Activated naive CD4-positive, alpha-beta T cell treated with Interleukin-2 at 50 U/mL for 16 hours (primary cell): ENCODE measurements around the gene ARSJ.
A peak's percentile ranks its signal among the peaks of the same experiment; 100 is the strongest.
"Not testable (repeated sequence)": the region's sequence is repeated elsewhere in the genome, so short reads cannot be mapped to it uniquely, and the experiment has no call there.

ENCODE experiments used
- DNase-seq: peaks from one replicate; pipeline ENCODE4 v3.0.0-alpha.2; 2020

Gene ARSJ

DNA sequence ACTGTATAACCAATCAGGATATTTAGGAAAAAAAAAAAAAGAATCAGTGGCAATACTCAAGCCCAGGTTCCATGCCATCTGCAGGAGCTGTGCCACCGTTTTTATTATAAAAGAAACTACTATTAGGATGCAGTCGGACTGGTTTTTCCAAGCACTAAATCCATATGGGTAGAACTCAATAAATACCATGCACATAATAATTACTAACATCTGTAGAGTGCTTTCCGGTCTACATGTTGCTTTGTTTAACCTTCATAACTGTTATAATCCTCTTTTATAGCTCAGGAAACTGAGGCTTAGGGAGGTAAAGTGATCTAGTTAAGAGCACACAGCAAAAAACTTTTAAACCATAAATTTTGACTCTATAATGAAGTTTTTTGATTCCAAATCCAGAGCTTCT, 24.0 kb downstream of the ARSJ start:
- DNase-seq: no peak

DNA sequence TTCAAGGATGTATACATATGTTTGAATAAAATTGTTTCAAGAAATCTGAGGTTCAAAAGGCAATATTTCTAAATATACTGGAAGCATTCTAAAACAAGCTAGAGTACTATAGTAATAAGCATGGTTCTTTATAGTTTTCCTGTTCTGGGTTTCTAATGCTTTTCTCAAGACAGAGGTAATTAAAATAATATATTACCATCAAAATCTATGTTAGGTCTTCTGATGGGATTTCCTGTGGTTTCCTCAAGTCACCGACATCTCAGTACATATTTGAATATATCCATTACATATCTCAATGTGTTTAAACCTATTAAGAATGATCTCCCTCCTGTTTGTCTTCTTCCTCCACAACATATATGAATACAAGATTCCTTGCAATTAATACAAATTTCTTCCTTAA, 25.6 kb downstream of the ARSJ start:
- DNase-seq: no peak

DNA sequence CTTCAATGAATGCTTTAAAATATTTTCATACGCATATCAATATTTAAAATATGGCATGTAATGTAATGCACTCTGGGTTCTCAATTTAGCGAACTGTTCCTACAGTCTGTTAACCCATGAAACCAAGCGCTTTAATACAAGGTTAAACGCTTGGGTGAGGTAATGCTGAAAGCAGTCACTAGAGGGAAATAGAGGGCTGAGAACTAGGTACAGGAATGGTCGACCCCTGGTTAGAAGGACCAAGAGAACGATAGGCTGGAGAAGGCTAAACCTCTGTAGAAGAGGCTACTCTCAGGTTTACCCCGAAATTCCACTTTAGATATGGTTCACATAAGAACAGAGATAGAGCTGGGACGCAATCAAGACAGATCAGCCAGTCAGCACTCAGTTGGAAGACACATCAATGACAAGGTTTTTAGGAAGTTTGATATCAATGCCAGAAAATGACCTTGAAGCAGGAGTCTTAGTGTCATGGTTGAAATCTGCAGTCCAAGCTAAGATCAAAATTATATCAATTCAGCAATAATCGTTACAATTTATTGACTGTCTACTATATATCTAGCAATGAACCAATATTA, 26.9 kb downstream of the ARSJ start:
- no peak for DNase-seq

DNA sequence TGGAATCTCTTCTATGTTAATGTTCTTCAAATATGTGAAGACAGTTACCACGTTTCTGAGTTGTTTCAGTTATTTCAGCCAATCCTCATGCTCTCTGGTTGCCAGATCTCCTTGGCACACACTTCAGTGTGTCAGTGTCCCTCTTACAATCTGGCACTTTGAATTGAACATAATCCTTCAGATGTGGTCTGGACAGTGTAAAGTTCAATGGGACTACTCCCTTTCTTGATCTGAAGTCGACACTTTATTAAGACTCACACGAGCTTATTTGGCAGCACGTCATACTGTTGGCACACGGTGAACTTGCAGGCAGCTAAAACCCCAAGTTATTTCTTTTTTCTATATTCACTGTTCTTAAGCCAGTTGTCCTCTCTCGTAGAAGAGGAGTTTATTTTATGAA, 28.2 kb downstream of the ARSJ start:
- DNase-seq: no peak

DNA sequence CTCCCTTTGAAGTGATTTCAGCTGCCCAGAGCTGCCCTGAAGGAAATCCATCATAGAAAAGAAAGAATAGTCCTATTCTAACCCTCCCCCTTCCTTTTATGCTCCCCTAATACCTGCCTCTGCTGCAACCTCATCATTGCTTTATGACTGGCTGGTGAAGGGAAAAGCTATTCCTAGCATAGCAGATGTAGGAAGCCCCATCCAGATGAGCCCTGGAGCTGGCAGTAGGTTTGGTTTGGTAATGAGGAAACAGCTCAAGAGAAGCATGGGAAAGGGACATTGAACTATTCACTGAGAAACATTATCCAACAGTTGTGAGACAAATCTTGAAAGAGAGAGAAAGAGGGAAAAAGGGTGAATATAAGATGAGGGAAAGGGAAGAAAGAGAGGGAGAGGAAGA, 29.2 kb downstream of the ARSJ start:
- DNase-seq: no peak

DNA sequence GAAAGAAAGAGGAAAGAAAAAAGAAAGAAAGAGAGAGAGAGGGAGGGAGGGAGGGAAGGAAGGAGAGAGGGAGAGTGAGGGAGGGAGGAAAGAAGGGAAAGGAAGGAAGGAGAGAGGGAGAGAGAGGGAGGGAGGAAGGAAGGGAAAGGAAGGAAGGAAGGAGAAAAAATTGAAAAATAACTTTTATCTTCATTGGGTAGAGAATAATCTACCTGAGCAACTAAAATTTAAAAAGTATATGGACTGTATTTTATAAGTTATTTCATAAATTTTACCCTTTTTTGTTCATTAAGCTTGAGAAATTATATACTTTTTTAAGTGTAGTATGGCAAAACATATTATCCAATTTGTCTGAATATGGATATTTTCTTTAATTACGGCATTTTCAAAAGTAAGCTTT, 32.0 kb downstream of the ARSJ start:
- DNase-seq: no peak

DNA sequence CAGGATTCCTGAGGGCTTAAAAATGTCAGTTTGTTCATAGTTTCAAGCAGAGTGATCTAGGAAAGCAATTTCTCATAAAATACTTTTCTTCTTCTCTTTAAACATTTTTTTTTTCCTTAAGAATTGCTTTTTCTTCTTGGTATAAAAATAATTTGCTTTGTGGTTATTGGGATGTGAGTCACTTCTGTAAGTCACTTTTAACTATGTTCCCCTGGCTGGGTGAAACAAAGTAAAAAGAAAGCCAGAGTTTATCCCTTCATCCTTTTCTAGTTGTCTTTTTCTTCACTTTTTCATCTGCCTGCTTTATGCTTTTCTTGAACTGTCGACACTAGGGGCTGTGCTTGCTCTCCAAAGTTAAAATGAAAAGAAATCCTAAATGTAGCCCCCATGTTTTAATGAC, 33.5 kb downstream of the ARSJ start:
- no peak for DNase-seq

DNA sequence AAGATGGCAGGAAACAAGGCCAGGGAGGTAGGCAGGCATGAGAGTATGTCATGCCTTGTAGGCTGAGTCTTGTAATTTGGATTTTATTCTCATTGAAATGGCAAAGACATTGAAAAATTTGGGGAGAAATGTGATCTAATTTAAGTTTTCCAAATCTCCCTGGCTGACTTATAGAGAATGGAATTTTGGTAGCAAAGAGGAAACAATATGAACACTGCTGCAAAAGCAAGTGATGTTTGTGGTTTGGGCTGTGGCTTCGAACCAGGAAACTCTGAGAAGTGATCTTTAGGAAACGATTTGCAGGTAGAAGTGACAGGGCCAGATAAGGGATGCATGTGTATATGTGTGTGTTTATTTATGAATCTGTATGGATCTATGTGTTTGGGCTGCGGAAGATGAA, 35.6 kb downstream of the ARSJ start:
- DNase-seq: no peak

DNA sequence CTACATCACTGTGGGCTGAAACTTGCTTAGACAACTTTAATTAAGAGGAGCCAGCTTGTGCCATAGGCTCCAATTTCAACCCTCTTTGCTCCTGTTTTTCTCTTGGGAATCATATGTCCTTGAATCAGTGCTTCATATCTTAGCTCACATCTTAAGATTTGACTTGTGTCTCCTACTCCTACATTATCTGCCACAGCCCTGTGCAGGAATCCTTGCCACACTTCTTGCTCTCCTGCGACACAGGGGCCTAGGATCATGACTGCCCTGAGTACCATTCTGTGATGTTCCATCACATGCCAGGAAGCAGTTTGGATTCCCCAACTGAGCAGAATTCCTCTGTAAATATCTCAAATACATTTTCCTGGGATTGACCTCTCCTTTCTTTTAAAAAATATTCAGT, 36.4 kb downstream of the ARSJ start:
- DNase-seq: no peak

DNA sequence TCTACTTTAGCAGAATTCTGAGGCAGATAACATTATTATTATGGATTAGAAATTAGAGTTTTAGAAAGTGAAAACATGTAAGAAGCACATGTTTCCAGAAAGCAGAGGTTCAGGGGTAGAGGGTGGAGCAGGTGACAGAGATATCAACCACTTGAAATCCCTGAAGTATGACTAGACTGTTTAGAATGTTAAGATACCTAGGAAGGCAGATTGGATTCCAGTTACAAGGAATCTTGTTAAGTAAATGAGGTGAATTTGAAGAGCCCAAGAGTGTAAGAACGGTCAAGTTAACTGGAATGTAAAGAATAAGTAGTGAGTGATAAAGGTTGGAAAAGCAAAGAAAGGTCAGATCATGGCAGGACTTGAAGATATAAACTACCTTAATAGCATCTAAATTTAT, 37.6 kb downstream of the ARSJ start:
- DNase-seq: no peak

DNA sequence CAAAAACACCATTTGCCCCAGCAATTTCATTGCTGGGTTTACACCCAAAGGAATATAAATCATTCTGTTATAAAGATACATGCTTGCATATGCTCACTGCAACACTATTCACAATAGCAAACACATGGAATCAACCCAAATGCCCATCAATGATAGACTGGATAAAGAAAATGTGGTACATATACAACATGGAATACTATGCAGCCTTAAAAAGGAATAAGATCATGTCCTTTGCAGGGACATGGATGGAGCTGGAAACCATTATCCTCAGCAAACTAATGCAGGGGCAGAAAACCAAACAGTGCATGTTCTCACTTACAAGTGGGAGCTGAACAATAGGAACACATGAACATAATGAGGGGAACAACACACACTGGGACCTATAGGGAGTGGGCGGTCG, 39.3 kb downstream of the ARSJ start:
- not testable (repeated sequence) for DNase-seq

DNA sequence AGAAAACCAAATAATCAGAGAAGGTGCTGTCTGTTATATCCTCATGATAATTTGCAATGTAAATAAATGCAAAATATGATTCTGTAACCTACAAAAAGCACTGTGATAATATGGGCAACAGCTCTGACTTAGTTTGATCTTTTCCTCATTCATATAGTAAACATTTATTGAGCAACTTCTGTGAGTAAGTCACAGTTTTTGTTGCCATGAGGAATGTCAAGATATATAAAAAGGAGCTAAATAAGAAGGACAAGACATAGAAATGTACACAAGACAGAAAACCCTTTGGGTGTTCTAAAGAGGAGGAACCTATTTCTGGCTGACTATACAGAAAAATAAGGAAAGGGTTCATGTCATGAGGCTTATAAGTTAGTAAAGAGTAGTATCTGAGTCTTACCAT, 44.3 kb downstream of the ARSJ start:
- DNase-seq: no peak

DNA sequence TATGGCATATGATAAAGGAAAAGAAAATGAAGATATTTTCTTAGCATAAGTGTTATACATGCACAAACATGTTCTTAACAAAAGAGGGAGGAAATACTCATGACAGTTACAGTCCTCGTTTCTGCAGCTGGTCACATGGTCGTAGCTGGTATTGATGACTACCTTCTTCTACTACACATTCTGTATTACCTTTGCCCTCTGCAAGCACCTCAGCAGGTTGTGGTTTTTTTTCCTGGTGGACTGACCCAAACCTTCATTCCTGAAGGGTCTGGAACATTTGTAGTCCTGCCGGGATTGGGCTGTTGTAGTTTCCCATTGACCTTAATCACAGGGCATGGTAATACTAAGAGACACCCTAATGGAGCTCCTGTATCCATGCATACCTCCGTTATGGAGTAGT, 54.7 kb downstream of the ARSJ start:
- not testable (repeated sequence) for DNase-seq

DNA sequence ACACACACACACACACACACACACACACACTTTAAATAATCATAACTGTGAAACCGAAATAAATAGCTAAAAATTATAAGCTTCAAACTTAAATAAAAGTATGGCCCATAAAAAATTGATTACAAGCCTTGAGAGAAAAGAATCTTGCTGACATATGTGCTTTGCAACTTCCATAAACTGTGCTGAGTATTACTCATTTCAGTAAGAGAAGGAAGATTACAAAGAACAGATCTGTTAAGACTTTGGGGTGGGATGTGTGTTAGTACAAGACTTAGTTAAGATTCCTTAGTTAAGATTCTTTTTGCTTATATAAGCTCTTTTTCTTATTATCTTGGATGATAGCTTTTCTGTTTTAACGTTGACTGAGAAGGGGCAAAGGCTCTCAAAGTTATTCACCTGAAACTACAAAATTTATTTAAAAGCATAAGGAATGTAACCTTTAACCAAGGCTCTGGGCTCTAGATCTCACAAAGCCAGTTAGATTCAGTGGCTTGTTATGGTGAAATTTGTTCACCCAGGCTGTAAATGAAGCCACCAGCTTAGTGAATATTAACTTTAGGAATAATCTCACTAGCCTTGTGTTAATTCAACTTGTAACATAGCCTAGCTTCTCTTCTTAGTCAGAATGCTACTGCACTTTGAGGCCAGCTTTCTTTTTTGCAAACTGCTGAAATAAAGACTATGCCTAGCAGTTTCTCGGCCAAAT, 58.2 kb downstream of the ARSJ start:
- DNase-seq: no peak

DNA sequence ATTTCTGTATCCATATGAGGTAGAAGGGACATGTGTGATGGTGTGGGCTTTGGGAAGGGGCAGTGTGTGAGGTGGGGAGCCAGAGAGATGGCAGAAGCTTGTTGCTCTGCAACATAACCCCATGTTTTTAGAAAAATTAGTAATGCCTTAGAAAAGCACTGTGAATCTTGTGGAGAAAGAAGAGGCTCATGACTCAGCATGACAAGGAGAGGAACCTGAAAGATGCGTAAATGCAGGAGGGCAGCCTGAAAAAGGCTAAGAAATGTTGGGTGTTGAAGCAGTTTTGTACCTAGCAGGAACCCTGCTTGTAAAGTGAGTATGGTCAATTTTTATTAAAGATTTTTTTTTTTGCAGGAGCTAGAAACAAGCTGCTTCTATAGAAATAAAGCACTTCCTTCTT, 59.8 kb downstream of the ARSJ start:
- no peak for DNase-seq

DNA sequence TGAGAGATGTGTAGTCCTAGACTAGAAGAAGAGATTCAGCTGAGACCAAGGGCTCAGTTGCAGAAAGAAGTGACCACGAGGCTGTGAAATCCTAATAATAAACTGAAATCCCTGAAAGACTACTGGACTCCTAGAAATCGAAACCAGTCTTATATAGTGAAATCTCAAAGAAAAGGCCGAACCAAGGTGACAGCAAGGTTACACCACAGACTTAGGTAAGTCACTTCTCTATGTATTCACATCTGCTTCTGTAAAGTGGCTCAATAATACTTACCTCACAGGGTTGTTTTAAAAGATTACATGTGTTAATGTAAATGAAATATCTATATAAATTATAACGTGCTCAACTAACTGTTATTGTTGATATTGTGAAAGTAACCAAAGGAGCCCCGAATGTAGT, 60.3 kb downstream of the ARSJ start:
- no peak for DNase-seq

DNA sequence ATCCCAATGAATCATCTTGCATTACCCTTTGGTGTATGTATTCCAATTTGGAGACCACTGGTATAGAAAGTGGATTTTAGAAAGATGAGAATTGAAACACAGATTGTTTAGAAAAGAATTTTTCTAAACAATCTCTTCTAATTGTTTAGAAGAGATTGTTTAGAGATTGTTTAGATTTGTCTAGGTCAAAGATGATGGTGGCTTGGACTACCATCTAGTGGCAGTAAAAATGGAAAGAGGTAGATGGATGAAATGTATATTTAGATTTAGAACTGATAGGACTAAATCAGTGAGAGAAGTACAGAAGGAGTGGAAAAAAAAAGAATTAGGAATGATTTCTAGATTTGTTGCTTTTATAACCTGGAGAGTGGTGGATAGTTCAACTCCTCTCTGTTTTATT, 70.6 kb downstream of the ARSJ start:
- no peak for DNase-seq

DNA sequence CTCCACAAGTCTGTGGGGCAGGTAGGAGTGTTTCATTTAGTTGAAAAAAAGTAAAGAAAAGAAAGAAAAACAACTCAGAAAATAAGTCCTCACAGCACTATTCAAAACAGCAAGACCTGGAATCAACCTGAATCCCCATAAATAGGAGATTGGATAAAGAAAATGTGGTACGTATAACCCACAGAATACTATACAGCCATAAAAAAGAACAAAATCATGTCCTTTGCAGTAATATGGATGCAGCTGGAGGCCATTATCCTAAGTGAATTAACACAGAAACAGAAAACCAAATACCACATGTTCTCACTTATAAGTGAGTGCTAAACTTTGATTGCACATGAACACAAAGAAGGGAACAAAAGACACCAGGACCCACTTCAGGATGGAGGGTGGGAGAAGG, 71.9 kb downstream of the ARSJ start:
- no peak for DNase-seq

DNA sequence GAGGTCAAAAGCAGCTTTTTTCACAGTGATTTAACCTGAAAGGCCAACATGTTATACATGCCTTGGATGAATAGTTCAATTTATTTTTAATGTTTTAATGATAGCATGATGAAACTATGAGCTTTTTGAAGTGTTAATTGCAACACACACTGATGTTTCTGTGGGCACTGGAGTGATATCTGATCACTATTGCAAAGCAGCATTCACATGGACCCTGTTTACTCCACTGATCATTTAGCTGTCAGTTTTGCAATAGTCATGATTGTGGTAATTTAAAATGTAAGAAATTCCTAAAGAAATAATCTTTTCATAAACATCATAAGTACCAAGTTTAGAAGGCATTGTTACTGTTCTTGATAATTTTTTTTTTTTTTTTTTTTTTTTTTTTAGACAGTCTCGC, 74.1 kb downstream of the ARSJ start:
- DNase-seq: no peak

DNA sequence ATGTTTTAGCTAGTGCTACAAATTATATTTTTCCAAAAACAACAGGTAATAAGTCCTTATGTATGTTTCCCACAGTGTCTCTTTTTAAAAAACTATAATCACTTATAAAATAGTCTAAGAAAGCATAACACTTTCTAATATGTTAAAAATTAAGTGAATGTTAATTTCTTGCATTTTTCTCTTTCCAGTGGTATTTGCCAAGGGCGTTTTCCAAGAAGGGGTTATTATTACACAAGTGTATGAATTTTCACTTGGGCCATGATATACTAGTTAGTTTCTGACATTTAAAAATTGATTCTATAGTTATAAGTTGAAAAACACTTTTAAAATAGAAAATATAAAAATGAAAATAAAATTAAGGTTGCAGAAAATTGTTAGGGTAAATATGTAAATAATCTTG, 74.6 kb downstream of the ARSJ start:
- DNase-seq: no peak

DNA sequence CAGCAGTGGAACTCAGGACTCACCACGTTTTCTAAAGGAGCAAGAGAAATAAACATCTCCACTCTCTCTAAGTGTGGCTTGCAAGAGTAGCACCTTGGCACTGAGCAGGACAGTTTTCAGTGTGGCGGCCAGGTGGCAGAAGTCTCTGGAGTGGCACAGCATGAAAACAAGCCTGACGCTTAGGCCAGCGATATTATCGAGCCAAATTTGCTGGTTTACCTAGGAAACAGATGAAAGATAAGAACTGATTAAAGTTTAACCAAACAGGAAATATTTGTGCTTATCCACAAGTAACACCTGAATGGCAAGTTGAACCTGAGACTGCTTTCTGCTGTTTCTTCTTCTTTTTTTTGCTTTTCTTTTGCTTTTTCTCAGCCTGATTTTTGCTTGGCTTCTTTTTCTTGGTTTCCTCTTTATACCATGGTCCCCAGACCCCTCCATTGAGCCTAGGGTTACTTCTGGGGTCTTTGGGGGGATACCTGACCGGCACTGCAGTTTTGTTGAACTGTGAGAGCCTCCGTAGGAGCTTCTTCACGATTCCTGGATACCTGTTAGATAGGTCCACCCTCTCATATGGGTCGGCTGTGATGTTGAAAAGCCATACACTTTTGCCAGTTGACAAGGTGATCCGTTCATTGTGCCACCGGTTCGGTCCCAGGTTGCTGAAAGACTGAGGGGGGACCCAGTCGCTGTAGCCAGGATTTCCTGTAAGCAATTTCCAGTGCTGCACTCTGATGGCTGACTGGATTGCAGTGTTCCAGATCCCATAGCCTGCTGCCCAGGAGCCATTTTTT, 77.3 kb downstream of the ARSJ start:
- DNase-seq: peak; percentile 67

DNA sequence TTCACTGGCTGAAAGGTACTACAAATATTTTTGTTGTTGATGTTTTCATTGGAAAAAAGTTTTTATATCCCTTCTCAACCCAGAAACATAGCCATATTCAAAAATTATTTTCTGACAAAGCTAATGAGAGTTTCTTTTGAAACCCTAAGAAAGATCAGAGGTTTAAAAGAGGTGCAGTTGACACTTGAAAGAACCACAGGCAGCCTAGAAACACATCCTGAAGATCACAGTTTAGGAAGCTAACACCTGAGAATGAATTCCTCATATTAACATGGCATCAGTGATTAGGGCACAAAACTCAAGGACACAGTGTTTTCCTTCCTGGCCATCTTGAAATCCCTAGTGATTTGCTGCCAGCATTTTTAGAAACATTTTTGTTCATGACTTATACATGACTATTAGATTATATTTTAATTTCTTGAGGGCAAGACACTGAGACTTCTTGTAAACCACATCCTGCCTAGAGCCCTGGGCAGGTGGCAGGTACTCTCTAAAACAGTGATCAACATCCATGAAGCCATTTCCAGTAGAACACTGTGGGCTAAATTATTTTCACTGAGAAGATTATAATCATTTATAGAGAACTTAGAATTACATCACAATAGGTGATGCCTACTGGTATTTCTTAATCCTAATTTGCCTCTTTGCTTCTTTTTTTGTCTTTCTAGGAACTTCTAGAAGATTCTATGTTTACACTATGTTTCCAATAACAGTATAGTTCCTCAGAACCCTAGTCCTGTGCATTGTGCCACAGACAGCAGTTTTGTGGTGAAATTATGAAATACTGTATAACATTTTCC, 80.0 kb downstream of the ARSJ start:
- peak; percentile 22 for DNase-seq

DNA sequence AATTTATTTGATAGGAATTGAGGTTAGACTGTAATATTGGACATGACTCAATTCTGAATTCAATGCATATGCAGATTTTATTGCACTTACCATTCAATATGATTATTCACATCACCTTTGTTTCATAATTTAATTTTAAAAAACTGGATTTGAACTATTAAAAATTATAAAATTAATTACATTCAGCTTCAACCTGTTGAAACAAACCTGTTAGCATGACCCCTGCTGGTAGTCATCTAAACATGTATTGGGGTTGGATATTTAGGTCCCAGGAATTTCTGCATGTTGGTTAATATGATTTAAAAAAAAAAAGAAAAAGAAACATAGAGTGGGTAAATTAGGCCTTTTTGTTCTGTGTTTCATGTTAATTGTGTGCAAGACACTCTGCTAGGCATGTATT, 85.9 kb downstream of the ARSJ start:
- no peak for DNase-seq

DNA sequence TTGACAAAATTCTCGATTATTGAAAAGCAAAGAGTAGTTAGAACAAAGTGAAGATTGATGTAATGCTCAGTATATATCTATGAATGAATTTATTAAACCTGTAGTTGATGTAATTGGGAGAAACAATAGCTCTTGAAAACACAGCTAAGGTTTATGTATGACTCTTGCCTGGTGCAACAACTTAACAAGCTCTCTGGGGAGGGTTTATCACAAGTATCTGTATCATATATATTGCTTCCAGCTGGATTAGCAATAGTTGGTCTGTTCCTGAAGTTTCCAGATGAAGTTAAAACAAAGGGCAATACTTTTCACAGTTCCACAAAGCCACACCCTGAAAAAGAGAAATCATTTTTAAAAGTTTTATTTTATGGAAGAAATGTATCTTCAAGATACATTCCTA, 91.4 kb downstream of the ARSJ start:
- DNase-seq: no peak
